Measurements from ENCODE around the gene ZNF385B.

- TF ChIP-seq CTCF (IDR thresholded peaks at IDR 0.05), result no peak
- no peak for TF ChIP-seq POLR2A (IDR thresholded peaks at IDR 0.05)
Observed at GRCh38 chr2:179788104-179788503, 73.3 kb downstream of the ZNF385B start.

Data from uterus (tissue), 2 donors.